Panc1 (cell line): ENCODE results near the gene SLC12A5.

Experiments
- POLR2AphosphoS5 ChIP-seq: IDR thresholded peaks from 2 replicates; pipeline ENCODE4 v1.6.1; 2012; ENCODE audit warnings: mild to moderate bottlenecking, low read depth, low read length, moderate library complexity
- SIN3A ChIP-seq: IDR thresholded peaks from 2 replicates; pipeline ENCODE4 v1.6.1; 2012; ENCODE audit warnings: low read depth, mild to moderate bottlenecking, low read length, moderate library complexity, borderline replicate concordance; ENCODE audit not compliant: insufficient read depth
- TCF7L2 ChIP-seq: IDR thresholded peaks from 2 replicates; pipeline ENCODE4 v1.6.1; 2011; ENCODE audit warnings: mild to moderate bottlenecking, low read depth, low read length, inconsistent platforms
- TF ChIP-seq, protein P1 (sequence below): fragments of 450-650 bp; IDR thresholded peaks from 2 replicates; pipeline ENCODE4 v1.5.1; 2017; ENCODE audit warnings: mild to moderate bottlenecking
- TF ChIP-seq, protein P2 (sequence below), 2 experiments: IDR thresholded peaks; 2 replicates each; pipeline ENCODE4 v1.6.1; 2011 to 2012; ENCODE audit warnings: low read depth in 2 of 2, control low read depth in 1 of 2, low read length in 1 of 2, mild to moderate bottlenecking in 1 of 2, moderate library complexity in 1 of 2; ENCODE audit not compliant: insufficient read depth in 1 of 2

DNA sequence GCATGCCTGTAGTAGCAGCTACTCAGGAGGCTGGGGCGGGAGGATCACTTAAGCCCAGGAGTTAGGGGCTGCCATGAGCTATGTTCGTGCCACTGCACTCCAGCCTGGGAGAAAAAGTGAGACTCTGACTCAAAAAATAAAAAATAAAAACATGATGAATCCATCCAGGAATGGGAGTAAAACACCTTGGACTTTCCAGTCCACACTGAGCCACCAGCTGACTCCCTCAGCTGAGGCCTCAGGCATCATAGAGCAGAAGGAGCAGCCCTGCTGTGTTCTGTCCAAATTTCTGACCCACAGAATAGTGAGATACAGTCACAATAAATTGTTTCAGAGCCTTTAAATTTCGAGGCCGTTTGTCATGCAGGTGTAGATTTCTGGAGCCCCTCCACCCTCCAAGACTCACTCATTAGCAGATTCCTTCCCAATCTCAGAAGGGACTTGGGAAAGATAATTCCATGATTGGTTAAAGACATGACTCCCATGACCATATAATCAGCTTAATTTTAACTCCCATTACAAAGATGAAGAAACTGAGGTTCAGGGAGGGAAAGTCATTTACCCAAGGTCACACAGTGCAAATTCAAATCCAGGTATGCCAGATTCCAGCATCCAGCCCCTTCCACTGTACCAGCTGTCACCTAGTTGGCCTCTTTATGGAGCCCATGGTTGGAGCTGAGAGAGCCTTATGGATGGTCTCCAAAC, 29.3 kb upstream of the SLC12A5 start:
- TF ChIP-seq, protein P1, sequence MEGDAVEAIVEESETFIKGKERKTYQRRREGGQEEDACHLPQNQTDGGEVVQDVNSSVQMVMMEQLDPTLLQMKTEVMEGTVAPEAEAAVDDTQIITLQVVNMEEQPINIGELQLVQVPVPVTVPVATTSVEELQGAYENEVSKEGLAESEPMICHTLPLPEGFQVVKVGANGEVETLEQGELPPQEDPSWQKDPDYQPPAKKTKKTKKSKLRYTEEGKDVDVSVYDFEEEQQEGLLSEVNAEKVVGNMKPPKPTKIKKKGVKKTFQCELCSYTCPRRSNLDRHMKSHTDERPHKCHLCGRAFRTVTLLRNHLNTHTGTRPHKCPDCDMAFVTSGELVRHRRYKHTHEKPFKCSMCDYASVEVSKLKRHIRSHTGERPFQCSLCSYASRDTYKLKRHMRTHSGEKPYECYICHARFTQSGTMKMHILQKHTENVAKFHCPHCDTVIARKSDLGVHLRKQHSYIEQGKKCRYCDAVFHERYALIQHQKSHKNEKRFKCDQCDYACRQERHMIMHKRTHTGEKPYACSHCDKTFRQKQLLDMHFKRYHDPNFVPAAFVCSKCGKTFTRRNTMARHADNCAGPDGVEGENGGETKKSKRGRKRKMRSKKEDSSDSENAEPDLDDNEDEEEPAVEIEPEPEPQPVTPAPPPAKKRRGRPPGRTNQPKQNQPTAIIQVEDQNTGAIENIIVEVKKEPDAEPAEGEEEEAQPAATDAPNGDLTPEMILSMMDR = no peak
- TF ChIP-seq SIN3A (no peak), POLR2AphosphoS5 (no peak), TCF7L2 (no peak)
- TF ChIP-seq, protein P2, sequence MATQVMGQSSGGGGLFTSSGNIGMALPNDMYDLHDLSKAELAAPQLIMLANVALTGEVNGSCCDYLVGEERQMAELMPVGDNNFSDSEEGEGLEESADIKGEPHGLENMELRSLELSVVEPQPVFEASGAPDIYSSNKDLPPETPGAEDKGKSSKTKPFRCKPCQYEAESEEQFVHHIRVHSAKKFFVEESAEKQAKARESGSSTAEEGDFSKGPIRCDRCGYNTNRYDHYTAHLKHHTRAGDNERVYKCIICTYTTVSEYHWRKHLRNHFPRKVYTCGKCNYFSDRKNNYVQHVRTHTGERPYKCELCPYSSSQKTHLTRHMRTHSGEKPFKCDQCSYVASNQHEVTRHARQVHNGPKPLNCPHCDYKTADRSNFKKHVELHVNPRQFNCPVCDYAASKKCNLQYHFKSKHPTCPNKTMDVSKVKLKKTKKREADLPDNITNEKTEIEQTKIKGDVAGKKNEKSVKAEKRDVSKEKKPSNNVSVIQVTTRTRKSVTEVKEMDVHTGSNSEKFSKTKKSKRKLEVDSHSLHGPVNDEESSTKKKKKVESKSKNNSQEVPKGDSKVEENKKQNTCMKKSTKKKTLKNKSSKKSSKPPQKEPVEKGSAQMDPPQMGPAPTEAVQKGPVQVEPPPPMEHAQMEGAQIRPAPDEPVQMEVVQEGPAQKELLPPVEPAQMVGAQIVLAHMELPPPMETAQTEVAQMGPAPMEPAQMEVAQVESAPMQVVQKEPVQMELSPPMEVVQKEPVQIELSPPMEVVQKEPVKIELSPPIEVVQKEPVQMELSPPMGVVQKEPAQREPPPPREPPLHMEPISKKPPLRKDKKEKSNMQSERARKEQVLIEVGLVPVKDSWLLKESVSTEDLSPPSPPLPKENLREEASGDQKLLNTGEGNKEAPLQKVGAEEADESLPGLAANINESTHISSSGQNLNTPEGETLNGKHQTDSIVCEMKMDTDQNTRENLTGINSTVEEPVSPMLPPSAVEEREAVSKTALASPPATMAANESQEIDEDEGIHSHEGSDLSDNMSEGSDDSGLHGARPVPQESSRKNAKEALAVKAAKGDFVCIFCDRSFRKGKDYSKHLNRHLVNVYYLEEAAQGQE (IDR thresholded peaks at IDR 0.05; ENCODE audit: insufficient read depth in 1 of 2, low read depth in 2 of 2, low read length in 1 of 2) = no peak
